HepG2 (cell line): ENCODE measurements around the gene DNASE1. TPM values are rescaled to one million over a fixed set of nuclear protein-coding genes. Genes with fewer than 3 reads are reported as not detected.

Source experiments
- AHR ChIP-seq: IDR thresholded peaks from 2 replicates; pipeline ENCODE4 v1.6.1; 2018; ENCODE audit warnings: missing genetic modification reagents, missing compliant biosample characterization
- CAMTA2 ChIP-seq: sonication (generic); formaldehyde crosslinking; IDR thresholded peaks from 2 replicates; pipeline ENCODE4 v1.4.0; 2020; ENCODE audit warnings: mild to moderate bottlenecking, missing genetic modification reagents, borderline replicate concordance
- NFE2 ChIP-seq: sonication (generic); formaldehyde crosslinking; IDR thresholded peaks from 2 replicates; pipeline ENCODE4 v1.4.0; 2020; ENCODE audit warnings: missing genetic modification reagents
- NFE2L2 ChIP-seq: fragments of 150-350 bp; IDR thresholded peaks from 2 replicates; pipeline ENCODE4 v1.6.1; 2014; ENCODE audit warnings: low read length
- ONECUT2 ChIP-seq: sonication (generic); formaldehyde crosslinking; IDR thresholded peaks from 2 replicates; pipeline ENCODE4 v1.4.0; 2020; ENCODE audit warnings: missing genetic modification reagents
- REL ChIP-seq: sonication (generic); formaldehyde crosslinking; conservative IDR thresholded peaks from 2 replicates; pipeline ENCODE4 v1.8.0; 2022; ENCODE audit warnings: mild to moderate bottlenecking, missing genetic modification reagents, moderate library complexity
- ZFP82 ChIP-seq: sonication (generic); formaldehyde crosslinking; IDR thresholded peaks from 2 replicates; pipeline ENCODE4 v1.5.1; 2020; ENCODE audit warnings: mild to moderate bottlenecking, missing genetic modification reagents, borderline replicate concordance
- ZNF207 ChIP-seq: fragments of 450-650 bp; IDR thresholded peaks from 2 replicates; pipeline ENCODE4 v1.6.1; 2016; ENCODE audit warnings: antibody characterized with exemption, borderline replicate concordance
- ZNF792 ChIP-seq: IDR thresholded peaks from 2 replicates; pipeline ENCODE4 v1.6.1; 2016
- polyA plus RNA-seq, 8 experiments: library from polyadenylated mRNA; depleted of rRNA in 3 of 8; stranded (reverse) in 7 of 8; unstranded in 1 of 8; fragments of >200 nt; fragmentation: Illumina TruSeq in 4 of 8; extraction: Trizol in 4 of 8; gene quantifications; 2 replicates each; pipeline versions ENCODE4 v1.2.1 to v1.2.3, GENCODE V29; 2011 to 2016; ENCODE audit warnings: low read depth in 4 of 8, missing spikeins in 1 of 8, mixed read lengths in 1 of 8; ENCODE audit not compliant: insufficient read depth in 1 of 8
- total RNA-seq, 5 experiments: library from RNA; depleted of rRNA; stranded (reverse); fragments of >200 nt; fragmentation: Illumina TruSeq; extraction: Trizol; gene quantifications; 2 replicates each; pipeline ENCODE4 v1.2.3, GENCODE V29; 2016; ENCODE audit warnings: low read depth in 1 of 5
- TF ChIP-seq, protein P1 (sequence below): sonication (generic); formaldehyde crosslinking; IDR thresholded peaks from 2 replicates; pipeline ENCODE4 v1.5.0; 2020; ENCODE audit warnings: missing genetic modification reagents
- TF ChIP-seq, protein P2 (sequence below): sonication (generic); formaldehyde crosslinking; IDR thresholded peaks from 2 replicates; pipeline ENCODE4 v1.5.0; 2020; ENCODE audit warnings: missing genetic modification reagents, mild to moderate bottlenecking, borderline replicate concordance
- TF ChIP-seq, protein P3 (sequence below): IDR thresholded peaks from 2 replicates; pipeline ENCODE4 v1.6.1; 2016; ENCODE audit warnings: low read depth, control low read depth
- TF ChIP-seq, protein P4 (sequence below): IDR thresholded peaks from 2 replicates; pipeline ENCODE4 v1.6.1; 2016; ENCODE audit warnings: low read depth, missing genetic modification reagents, missing compliant biosample characterization
- TF ChIP-seq, protein P5 (sequence below): sonication (generic); formaldehyde crosslinking; conservative IDR thresholded peaks from 2 replicates; pipeline ENCODE4 v1.4.0; 2020; ENCODE audit warnings: missing genetic modification reagents
- TF ChIP-seq, protein P6 (sequence below): sonication (generic); formaldehyde crosslinking; IDR thresholded peaks from 2 replicates; pipeline ENCODE4 v1.5.1; 2020; ENCODE audit warnings: missing genetic modification reagents, mild to moderate bottlenecking, borderline replicate concordance

Gene DNASE1
- total and polyA plus RNA-seq, 2 of the 13 experiments (the other 11 are each of a cell fraction or from before 2014, with no cell fraction given) = 7.1 to 11.1 TPM

DNA sequence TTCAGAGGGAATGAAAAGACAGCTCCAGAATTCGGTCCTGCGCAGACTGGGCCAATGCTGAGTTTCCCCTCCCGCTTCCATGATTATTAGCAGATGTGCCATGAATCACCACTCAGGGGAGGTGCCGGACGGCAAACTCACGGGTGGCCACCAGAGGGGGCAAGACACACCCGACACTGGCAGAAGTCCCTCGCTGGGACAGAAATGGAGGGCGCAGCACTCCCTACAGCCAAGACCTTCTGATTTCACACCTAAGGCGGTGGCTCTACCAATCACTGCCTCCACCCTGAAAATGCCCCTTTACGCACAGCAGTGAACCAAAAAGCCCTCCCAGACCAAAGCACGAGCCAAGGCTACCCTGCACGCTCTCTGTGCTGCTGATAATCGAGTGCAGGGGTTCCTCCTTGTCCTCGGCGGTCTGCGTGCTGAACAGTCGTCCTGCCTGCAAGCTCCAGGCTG lies 36.0 kb downstream of the DNASE1 start (continued):
- TF ChIP-seq, protein P1, sequence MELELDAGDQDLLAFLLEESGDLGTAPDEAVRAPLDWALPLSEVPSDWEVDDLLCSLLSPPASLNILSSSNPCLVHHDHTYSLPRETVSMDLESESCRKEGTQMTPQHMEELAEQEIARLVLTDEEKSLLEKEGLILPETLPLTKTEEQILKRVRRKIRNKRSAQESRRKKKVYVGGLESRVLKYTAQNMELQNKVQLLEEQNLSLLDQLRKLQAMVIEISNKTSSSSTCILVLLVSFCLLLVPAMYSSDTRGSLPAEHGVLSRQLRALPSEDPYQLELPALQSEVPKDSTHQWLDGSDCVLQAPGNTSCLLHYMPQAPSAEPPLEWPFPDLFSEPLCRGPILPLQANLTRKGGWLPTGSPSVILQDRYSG = no peak
- no peak for TF ChIP-seq ONECUT2
- no peak for TF ChIP-seq NFE2L2
- no peak for TF ChIP-seq ZFP82 (CRISPR knock-in tag)
- TF ChIP-seq, protein P2, sequence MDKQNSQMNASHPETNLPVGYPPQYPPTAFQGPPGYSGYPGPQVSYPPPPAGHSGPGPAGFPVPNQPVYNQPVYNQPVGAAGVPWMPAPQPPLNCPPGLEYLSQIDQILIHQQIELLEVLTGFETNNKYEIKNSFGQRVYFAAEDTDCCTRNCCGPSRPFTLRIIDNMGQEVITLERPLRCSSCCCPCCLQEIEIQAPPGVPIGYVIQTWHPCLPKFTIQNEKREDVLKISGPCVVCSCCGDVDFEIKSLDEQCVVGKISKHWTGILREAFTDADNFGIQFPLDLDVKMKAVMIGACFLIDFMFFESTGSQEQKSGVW (CRISPR knock-in tag) = no peak
- TF ChIP-seq AHR = no peak
- no peak for TF ChIP-seq ZNF792 (CRISPR knock-in tag)
- no peak for TF ChIP-seq ZNF207
- no peak for TF ChIP-seq CAMTA2
- TF ChIP-seq REL (CRISPR knock-in tag) = no peak
- TF ChIP-seq, protein P3, sequence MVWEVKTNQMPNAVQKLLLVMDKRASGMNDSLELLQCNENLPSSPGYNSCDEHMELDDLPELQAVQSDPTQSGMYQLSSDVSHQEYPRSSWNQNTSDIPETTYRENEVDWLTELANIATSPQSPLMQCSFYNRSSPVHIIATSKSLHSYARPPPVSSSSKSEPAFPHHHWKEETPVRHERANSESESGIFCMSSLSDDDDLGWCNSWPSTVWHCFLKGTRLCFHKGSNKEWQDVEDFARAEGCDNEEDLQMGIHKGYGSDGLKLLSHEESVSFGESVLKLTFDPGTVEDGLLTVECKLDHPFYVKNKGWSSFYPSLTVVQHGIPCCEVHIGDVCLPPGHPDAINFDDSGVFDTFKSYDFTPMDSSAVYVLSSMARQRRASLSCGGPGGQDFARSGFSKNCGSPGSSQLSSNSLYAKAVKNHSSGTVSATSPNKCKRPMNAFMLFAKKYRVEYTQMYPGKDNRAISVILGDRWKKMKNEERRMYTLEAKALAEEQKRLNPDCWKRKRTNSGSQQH (CRISPR knock-in tag) = no peak
- TF ChIP-seq, protein P4, sequence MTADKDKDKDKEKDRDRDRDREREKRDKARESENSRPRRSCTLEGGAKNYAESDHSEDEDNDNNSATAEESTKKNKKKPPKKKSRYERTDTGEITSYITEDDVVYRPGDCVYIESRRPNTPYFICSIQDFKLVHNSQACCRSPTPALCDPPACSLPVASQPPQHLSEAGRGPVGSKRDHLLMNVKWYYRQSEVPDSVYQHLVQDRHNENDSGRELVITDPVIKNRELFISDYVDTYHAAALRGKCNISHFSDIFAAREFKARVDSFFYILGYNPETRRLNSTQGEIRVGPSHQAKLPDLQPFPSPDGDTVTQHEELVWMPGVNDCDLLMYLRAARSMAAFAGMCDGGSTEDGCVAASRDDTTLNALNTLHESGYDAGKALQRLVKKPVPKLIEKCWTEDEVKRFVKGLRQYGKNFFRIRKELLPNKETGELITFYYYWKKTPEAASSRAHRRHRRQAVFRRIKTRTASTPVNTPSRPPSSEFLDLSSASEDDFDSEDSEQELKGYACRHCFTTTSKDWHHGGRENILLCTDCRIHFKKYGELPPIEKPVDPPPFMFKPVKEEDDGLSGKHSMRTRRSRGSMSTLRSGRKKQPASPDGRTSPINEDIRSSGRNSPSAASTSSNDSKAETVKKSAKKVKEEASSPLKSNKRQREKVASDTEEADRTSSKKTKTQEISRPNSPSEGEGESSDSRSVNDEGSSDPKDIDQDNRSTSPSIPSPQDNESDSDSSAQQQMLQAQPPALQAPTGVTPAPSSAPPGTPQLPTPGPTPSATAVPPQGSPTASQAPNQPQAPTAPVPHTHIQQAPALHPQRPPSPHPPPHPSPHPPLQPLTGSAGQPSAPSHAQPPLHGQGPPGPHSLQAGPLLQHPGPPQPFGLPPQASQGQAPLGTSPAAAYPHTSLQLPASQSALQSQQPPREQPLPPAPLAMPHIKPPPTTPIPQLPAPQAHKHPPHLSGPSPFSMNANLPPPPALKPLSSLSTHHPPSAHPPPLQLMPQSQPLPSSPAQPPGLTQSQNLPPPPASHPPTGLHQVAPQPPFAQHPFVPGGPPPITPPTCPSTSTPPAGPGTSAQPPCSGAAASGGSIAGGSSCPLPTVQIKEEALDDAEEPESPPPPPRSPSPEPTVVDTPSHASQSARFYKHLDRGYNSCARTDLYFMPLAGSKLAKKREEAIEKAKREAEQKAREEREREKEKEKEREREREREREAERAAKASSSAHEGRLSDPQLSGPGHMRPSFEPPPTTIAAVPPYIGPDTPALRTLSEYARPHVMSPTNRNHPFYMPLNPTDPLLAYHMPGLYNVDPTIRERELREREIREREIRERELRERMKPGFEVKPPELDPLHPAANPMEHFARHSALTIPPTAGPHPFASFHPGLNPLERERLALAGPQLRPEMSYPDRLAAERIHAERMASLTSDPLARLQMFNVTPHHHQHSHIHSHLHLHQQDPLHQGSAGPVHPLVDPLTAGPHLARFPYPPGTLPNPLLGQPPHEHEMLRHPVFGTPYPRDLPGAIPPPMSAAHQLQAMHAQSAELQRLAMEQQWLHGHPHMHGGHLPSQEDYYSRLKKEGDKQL = no peak
- TF ChIP-seq, protein P5, sequence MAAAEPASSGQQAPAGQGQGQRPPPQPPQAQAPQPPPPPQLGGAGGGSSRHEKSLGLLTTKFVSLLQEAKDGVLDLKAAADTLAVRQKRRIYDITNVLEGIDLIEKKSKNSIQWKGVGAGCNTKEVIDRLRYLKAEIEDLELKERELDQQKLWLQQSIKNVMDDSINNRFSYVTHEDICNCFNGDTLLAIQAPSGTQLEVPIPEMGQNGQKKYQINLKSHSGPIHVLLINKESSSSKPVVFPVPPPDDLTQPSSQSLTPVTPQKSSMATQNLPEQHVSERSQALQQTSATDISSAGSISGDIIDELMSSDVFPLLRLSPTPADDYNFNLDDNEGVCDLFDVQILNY (CRISPR knock-in tag) = no peak
- TF ChIP-seq, protein P6, sequence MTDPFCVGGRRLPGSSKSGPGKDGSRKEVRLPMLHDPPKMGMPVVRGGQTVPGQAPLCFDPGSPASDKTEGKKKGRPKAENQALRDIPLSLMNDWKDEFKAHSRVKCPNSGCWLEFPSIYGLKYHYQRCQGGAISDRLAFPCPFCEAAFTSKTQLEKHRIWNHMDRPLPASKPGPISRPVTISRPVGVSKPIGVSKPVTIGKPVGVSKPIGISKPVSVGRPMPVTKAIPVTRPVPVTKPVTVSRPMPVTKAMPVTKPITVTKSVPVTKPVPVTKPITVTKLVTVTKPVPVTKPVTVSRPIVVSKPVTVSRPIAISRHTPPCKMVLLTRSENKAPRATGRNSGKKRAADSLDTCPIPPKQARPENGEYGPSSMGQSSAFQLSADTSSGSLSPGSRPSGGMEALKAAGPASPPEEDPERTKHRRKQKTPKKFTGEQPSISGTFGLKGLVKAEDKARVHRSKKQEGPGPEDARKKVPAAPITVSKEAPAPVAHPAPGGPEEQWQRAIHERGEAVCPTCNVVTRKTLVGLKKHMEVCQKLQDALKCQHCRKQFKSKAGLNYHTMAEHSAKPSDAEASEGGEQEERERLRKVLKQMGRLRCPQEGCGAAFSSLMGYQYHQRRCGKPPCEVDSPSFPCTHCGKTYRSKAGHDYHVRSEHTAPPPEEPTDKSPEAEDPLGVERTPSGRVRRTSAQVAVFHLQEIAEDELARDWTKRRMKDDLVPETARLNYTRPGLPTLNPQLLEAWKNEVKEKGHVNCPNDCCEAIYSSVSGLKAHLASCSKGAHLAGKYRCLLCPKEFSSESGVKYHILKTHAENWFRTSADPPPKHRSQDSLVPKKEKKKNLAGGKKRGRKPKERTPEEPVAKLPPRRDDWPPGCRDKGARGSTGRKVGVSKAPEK (CRISPR knock-in tag) = no peak
- no peak for TF ChIP-seq NFE2 (CRISPR knock-in tag)
